Parathyroid adenoma (tissue), 2 donors: ENCODE measurements around the gene CAMSAP1.

Experiments
- H2AFZ ChIP-seq: fragments of 300-600 bp; sonication (generic); one replicate; pipeline ENCODE4 v1.7.0; 2017; ENCODE audit warnings: antibody characterized with exemption, mild to moderate bottlenecking
- H3K27ac ChIP-seq: fragments of 300-600 bp; sonication (generic); one replicate; pipeline ENCODE4 v1.7.0; 2017
- H3K27me3 ChIP-seq: fragments of 300-600 bp; sonication (generic); one replicate; pipeline ENCODE4 v1.7.0; 2017; ENCODE audit warnings: low read length; ENCODE audit not compliant: control insufficient read depth, insufficient read depth
- H3K36me3 ChIP-seq: fragments of 300-600 bp; sonication (generic); one replicate; pipeline ENCODE4 v1.7.0; 2017; ENCODE audit warnings: low read length; ENCODE audit not compliant: control insufficient read depth, insufficient read depth
- H3K4me1 ChIP-seq: fragments of 300-600 bp; sonication (generic); one replicate; pipeline ENCODE4 v1.7.0; 2017; ENCODE audit warnings: control low read depth
- H3K4me2 ChIP-seq: fragments of 300-600 bp; sonication (generic); one replicate; pipeline ENCODE4 v1.7.0; 2017; ENCODE audit warnings: low read length
- H3K4me3 ChIP-seq: fragments of 300-600 bp; sonication (generic); one replicate; pipeline ENCODE4 v1.7.0; 2017; ENCODE audit warnings: low read depth, low read length
- H3K79me2 ChIP-seq: fragments of 300-600 bp; sonication (generic); one replicate; pipeline ENCODE4 v1.7.0; 2017; ENCODE audit warnings: control low read depth
- H3K9ac ChIP-seq: fragments of 300-600 bp; sonication (generic); one replicate; pipeline ENCODE4 v1.7.0; 2017; ENCODE audit warnings: mild to moderate bottlenecking
- H3K9me3 ChIP-seq: fragments of 300-600 bp; sonication (generic); one replicate; pipeline ENCODE4 v1.7.0; 2017; ENCODE audit warnings: low read length; ENCODE audit not compliant: control insufficient read depth
- TF ChIP-seq, protein P1 (sequence below): fragments of 300-600 bp; sonication (generic); IDR thresholded peaks from one replicate; pipeline ENCODE4 v1.7.0; 2017; ENCODE audit warnings: antibody characterized with exemption, mild to moderate bottlenecking
- donor health status: primary hyperparathyroidism.

CAMSAP1 gene

DNA sequence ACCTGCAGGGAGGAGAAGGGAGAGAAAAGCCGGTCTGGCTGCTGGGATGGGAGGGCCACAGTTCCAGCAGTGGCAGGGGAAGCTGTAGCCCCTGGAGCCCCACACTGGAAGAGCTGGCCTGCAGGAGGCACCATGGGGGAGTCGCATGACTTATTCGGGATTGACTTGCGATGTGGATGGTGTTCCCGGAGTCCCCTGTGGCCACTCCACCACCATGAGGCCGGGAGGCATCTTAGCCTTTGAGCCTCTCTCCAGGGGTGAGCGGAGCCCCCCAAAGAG, 113.3 kb downstream of the CAMSAP1 start:
- Histone ChIP-seq H3K4me1 (no peaks in the 10 kb centered on the region), H2AFZ (no peak overlapping the region), H3K36me3 (no peaks in the 10 kb centered on the region), H3K4me3 (no peak overlapping the region), H3K27ac (no peak overlapping the region), H3K4me2 (no peak overlapping the region), H3K9me3 (no peaks in the 10 kb centered on the region), H3K79me2 (no peaks in the 10 kb centered on the region), H3K9ac (no peak overlapping the region), H3K27me3 (no peaks in the 10 kb centered on the region)
- TF ChIP-seq, protein P1, sequence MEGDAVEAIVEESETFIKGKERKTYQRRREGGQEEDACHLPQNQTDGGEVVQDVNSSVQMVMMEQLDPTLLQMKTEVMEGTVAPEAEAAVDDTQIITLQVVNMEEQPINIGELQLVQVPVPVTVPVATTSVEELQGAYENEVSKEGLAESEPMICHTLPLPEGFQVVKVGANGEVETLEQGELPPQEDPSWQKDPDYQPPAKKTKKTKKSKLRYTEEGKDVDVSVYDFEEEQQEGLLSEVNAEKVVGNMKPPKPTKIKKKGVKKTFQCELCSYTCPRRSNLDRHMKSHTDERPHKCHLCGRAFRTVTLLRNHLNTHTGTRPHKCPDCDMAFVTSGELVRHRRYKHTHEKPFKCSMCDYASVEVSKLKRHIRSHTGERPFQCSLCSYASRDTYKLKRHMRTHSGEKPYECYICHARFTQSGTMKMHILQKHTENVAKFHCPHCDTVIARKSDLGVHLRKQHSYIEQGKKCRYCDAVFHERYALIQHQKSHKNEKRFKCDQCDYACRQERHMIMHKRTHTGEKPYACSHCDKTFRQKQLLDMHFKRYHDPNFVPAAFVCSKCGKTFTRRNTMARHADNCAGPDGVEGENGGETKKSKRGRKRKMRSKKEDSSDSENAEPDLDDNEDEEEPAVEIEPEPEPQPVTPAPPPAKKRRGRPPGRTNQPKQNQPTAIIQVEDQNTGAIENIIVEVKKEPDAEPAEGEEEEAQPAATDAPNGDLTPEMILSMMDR, result no peak

DNA sequence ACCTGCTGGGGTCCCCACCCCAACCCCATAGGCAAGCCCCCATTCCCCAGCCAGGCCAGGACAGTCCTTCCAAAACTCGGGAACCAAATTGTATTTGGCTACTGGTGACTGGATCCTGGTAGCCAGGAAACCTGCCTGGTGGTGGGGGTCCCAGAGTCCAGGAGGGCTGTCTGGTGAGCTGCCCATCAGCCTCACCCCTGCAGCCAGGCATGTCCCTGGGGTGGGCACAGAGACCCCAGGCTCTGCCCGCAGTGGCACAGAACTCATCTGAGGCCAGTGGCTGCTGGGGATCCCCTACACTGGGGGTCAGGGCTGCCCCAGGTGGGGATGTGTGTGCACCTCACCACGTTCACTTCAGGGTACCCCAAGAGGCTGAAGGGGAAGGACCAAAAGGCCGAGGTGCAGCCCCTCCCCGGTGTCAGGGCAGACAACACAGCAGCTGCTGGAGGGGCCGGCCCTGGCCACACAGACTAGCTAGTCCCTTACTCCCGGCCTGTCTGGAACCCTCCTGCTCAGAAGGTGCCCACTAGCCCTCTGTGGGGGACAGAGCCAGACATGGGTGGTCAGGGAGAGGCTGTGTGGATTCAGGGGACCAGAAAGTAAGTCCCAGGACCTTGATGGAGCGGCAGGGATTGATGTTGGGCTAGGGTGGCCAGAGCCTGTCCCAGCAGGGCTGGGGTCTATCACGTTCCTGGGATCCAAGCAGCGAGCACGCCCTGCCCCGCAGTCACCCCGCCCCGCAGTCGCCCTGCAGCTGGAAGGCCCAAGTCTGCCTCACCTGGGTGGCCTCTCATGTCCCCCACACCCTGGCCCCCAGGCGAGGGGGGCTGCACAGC, 113.9 kb downstream of the CAMSAP1 start:
- no peak overlapping the region for H2AFZ ChIP-seq
- H3K4me1 ChIP-seq, result no peaks in the 10 kb centered on the region
- H3K79me2 ChIP-seq, result no peaks in the 10 kb centered on the region
- H3K9ac ChIP-seq, result no peak overlapping the region
- no peaks in the 10 kb centered on the region for H3K9me3 ChIP-seq
- no peaks in the 10 kb centered on the region for H3K27me3 ChIP-seq
- no peak overlapping the region for H3K4me2 ChIP-seq
- no peaks in the 10 kb centered on the region for H3K36me3 ChIP-seq
- H3K27ac ChIP-seq, result no peak overlapping the region
- H3K4me3 ChIP-seq, result no peak overlapping the region
- TF ChIP-seq, protein P1, result no peak

DNA sequence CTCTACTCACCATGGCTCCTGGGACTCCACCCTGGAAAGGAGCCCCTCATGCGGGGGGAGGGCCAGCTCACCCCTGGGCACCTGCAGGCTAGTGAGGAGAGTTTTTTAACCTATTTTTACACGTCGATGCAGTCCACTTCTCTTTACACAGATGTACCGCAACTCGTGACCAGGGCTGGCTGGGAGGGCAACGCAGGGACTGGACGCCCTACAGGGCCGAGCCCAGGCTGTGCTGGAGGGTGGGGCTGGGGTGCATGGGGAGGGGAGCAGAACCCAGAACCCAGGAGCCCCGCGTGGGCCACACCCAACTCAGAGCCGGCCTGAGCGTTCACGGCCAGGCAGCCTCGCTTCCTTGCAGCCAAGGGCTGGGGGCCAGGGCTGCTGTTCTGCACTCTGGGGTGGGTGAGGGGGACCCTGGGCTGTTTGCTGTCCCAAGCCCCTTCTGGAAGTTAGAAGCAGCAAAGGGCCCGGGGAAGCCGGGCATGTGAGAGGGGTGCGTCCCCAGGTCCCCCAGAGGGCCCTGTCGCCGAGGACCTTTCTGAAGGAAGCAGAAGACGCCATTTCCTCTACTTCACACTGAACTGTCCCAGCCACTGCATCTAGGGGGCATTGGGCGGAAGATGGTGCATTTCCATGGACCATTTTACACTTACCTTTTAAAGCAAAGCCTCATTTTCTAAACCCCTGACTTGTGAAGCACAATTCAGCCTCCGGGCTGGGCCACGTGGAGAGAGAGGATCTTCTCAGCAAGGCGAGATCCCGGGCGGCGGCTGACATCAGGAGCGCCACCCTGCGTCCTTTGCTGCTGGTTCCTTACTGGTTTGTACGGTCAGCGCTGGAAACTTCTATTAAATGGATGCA, 114.8 kb downstream of the CAMSAP1 start:
- no peaks in the 10 kb centered on the region for H3K4me1 ChIP-seq
- H3K27me3 ChIP-seq, result no peaks in the 10 kb centered on the region
- no peak overlapping the region for H3K27ac ChIP-seq
- TF ChIP-seq, protein P1, result no peak
- H3K79me2 ChIP-seq, result no peaks in the 10 kb centered on the region
- no peak overlapping the region for H3K9ac ChIP-seq
- H3K36me3 ChIP-seq, result no peaks in the 10 kb centered on the region
- no peak overlapping the region for H3K4me3 ChIP-seq
- H3K9me3 ChIP-seq, result no peaks in the 10 kb centered on the region
- no peak overlapping the region for H2AFZ ChIP-seq
- no peak overlapping the region for H3K4me2 ChIP-seq

DNA sequence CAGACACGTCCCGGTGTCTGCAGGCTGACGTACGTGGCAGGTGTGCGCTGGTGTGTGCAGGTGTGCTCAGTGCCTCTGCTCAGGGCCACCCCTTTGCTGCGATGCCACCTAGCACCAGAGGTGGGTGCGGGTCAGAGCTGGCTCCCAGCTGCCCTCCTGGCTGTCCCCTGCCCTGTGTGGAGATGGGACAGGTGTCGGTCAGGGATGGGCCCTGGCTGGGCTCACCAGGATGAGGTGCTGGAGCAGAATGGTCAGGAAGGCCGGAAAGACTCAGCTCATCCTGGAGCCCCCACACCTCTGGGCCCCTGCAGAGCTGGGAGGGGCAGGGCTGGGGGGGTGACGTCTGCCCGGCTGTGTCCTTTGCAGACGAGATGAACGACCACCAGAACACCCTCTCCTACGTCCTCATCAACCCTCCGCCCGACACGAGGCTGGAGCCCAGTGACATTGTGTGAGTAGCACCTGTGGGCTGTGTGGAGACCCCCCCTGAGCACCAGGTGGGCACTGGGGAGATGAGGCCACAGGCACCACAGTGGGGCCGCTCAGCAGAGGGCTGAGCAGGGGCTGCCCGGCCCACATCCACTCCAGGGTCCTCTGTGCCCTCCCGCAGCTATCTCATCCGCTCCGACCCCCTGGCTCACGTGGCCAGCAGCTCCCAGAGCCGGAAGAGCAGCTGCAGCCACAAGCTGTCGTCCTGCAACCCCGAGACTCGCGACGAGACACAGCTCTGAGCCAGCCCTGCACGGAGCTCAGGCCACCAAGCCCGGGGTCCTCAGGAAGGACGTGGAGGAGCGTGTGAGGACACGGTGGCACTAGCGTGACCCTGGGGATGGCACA, 115.7 kb downstream of the CAMSAP1 start:
- TF ChIP-seq, protein P1, result no peak
- Histone ChIP-seq H3K36me3 (no peaks in the 10 kb centered on the region), H3K79me2 (no peaks in the 10 kb centered on the region), H3K9me3 (no peaks in the 10 kb centered on the region), H2AFZ (no peak overlapping the region), H3K4me1 (no peaks in the 10 kb centered on the region), H3K4me3 (no peak overlapping the region), H3K27ac (no peak overlapping the region), H3K9ac (no peak overlapping the region), H3K27me3 (no peaks in the 10 kb centered on the region), H3K4me2 (no peak overlapping the region)
